Loucy (cell line): ENCODE data around the gene PRR7.

Source experiments
- CTCF ChIP-seq: fragments of 200-600 bp; sonication (generic); conservative IDR thresholded peaks from 2 replicates; pipeline ENCODE4 v1.5.1; 2014; ENCODE audit warnings: mild to moderate bottlenecking, antibody characterized with exemption, low read length
- EZH2phosphoT487 ChIP-seq: fragments of 200-600 bp; IDR thresholded peaks from 2 replicates; pipeline ENCODE4 v1.6.1; 2018; ENCODE audit warnings: antibody characterized with exemption, mild to moderate bottlenecking, moderate library complexity, borderline replicate concordance

GRCh38 chr5:177432143-177432838 lies 14.3 kb upstream of the PRR7 start:
- no peak for TF ChIP-seq CTCF
- TF ChIP-seq EZH2phosphoT487, result no peak
